Measurements from ENCODE around the gene PLPPR5. TPM values are rescaled to one million over a fixed set of nuclear protein-coding genes. Genes with fewer than 3 reads are reported as not detected.
A peak's percentile ranks its signal among the peaks of the same experiment; 100 is the strongest.

Gene PLPPR5
- total and polyA plus RNA-seq, 2 experiments from 2014 or later: 0.17 TPM; not detected in 1

GRCh38 chr1:99005537-99005942 is 879 bp upstream of the PLPPR5 start:
- DNase-seq (ENCODE audit: low spot score): no peak
- WGBS (ENCODE audit: low lambda C conversion rate, missing lambda C conversion rate): 27% methylated on average over 8 of the region's 8 CpGs
- TF ChIP-seq EZH2 (IDR thresholded peaks at IDR 0.05; ENCODE audit: borderline replicate concordance): no peak
- no peak for TF ChIP-seq CTCF (IDR thresholded peaks at IDR 0.05; ENCODE audit: poor library complexity)
- no peak for TF ChIP-seq EZH2phosphoT487 (IDR thresholded peaks at IDR 0.05; ENCODE audit: low read depth, severe bottlenecking, unreplicated experiment)
- H3K79me2 ChIP-seq: no peaks in the 10 kb centered on the region
- H3K4me3 ChIP-seq: peak overlapping the region; percentile 72
- H3K36me3 ChIP-seq (replicated peaks; ENCODE audit: insufficient read depth, low read depth): no peaks in the 10 kb centered on the region
- peaks cover 69% of the 10 kb centered on the region for H3K27me3 ChIP-seq
- H3K27ac ChIP-seq: no peak overlapping the region
- H3K4me1 ChIP-seq (ENCODE audit: insufficient read depth): peaks cover 10% of the 10 kb centered on the region
- no peak overlapping the region for H2AFZ ChIP-seq
- no peaks in the 10 kb centered on the region for H3K9me2 ChIP-seq (replicated peaks; ENCODE audit: insufficient read depth)
- peak overlapping the region; percentile 97 for H3K4me2 ChIP-seq
- no peaks in the 10 kb centered on the region for H4K20me1 ChIP-seq (ENCODE audit: insufficient read depth, poor library complexity, severe bottlenecking)
- no peaks in the 10 kb centered on the region for H3K9me3 ChIP-seq (ENCODE audit: low read depth)

- under 1% methylated on average over 47 of the region's 66 CpGs for WGBS (ENCODE audit: low lambda C conversion rate, missing lambda C conversion rate)
- Histone ChIP-seq H3K79me2 (no peaks in the 10 kb centered on the region), H3K9me2 (replicated peaks; ENCODE audit: insufficient read depth) (no peaks in the 10 kb centered on the region), H3K27me3 (peaks cover 63% of the 10 kb centered on the region), H3K9me3 (ENCODE audit: low read depth) (no peaks in the 10 kb centered on the region), H4K20me1 (ENCODE audit: insufficient read depth, poor library complexity, severe bottlenecking) (no peaks in the 10 kb centered on the region), H2AFZ (peak overlapping the region; percentile 56), H3K4me1 (ENCODE audit: insufficient read depth) (peaks cover 10% of the 10 kb centered on the region), H3K27ac (no peak overlapping the region), H3K4me2 (peak overlapping the region; percentile 97), H3K36me3 (replicated peaks; ENCODE audit: insufficient read depth, low read depth) (no peaks in the 10 kb centered on the region), H3K4me3 (peak overlapping the region; percentile 72)
- no peak for TF ChIP-seq EZH2phosphoT487 (IDR thresholded peaks at IDR 0.05; ENCODE audit: low read depth, severe bottlenecking, unreplicated experiment)
- no peak for TF ChIP-seq CTCF (IDR thresholded peaks at IDR 0.05; ENCODE audit: poor library complexity)
- no peak for TF ChIP-seq EZH2 (IDR thresholded peaks at IDR 0.05; ENCODE audit: borderline replicate concordance)
- peak; percentile 25 for DNase-seq (ENCODE audit: low spot score)
Observed at GRCh38 chr1:99004254-99004860, 304 bp downstream of the PLPPR5 start.

GRCh38 chr1:99003581-99004253 is 944 bp downstream of the PLPPR5 start:
- DNase-seq (ENCODE audit: low spot score): no peak
- peak overlapping the region; percentile 97 for H3K4me2 ChIP-seq
- H3K27me3 ChIP-seq: peaks cover 57% of the 10 kb centered on the region
- no peaks in the 10 kb centered on the region for H4K20me1 ChIP-seq (ENCODE audit: insufficient read depth, poor library complexity, severe bottlenecking)
- H2AFZ ChIP-seq: peak overlapping the region; percentile 56
- no peaks in the 10 kb centered on the region for H3K9me2 ChIP-seq (replicated peaks; ENCODE audit: insufficient read depth)
- peak overlapping the region; percentile 72 for H3K4me3 ChIP-seq
- no peaks in the 10 kb centered on the region for H3K36me3 ChIP-seq (replicated peaks; ENCODE audit: insufficient read depth, low read depth)
- H3K27ac ChIP-seq: no peak overlapping the region
- TF ChIP-seq EZH2 (IDR thresholded peaks at IDR 0.05; ENCODE audit: borderline replicate concordance) (no peak), CTCF (IDR thresholded peaks at IDR 0.05; ENCODE audit: poor library complexity) (no peak), EZH2phosphoT487 (IDR thresholded peaks at IDR 0.05; ENCODE audit: low read depth, severe bottlenecking, unreplicated experiment) (no peak)
- WGBS (ENCODE audit: low lambda C conversion rate, missing lambda C conversion rate): 9% methylated on average over 20 of the region's 20 CpGs
- H3K9me3 ChIP-seq (ENCODE audit: low read depth): no peaks in the 10 kb centered on the region
- H3K4me1 ChIP-seq (ENCODE audit: insufficient read depth): peaks cover 10% of the 10 kb centered on the region
- H3K79me2 ChIP-seq: no peaks in the 10 kb centered on the region
